Osteocyte (in vitro differentiated cells): ENCODE measurements around the gene PEX12. TPM values are rescaled to one million over a fixed set of nuclear protein-coding genes. Genes with fewer than 3 reads are reported as not detected.

Source experiments
- DNase-seq: peaks from one replicate; pipeline ENCODE4 v3.0.0; 2021; ENCODE audit warnings: mixed read lengths; ENCODE audit not compliant: unreplicated experiment; ENCODE audit errors: extremely low spot score
- H3K27ac Mint-ChIP-seq: one replicate; pipeline ENCODE4 v1.8.0; 2021; ENCODE audit warnings: mild to moderate bottlenecking, mixed read lengths; ENCODE audit not compliant: unreplicated experiment
- H3K27me3 Mint-ChIP-seq: one replicate; pipeline ENCODE4 v1.8.0; 2021; ENCODE audit warnings: mixed read lengths; ENCODE audit not compliant: unreplicated experiment
- H3K36me3 Mint-ChIP-seq: one replicate; pipeline ENCODE4 v1.8.0; 2021; ENCODE audit warnings: mixed read lengths; ENCODE audit not compliant: unreplicated experiment
- H3K4me1 Mint-ChIP-seq: one replicate; pipeline ENCODE4 v1.8.0; 2021; ENCODE audit warnings: mixed read lengths; ENCODE audit not compliant: unreplicated experiment
- H3K4me3 Mint-ChIP-seq: one replicate; pipeline ENCODE4 v1.8.0; 2021; ENCODE audit warnings: mild to moderate bottlenecking, moderate library complexity, mixed read lengths; ENCODE audit not compliant: unreplicated experiment
- H3K9me3 Mint-ChIP-seq: one replicate; pipeline ENCODE4 v1.8.0; 2021; ENCODE audit warnings: mixed read lengths; ENCODE audit not compliant: unreplicated experiment
- total RNA-seq: library from RNA; stranded (reverse); gene quantifications from 2 replicates; pipeline ENCODE4 v1.2.1, GENCODE V29; 2021
- TF ChIP-seq, protein P1 (sequence below): fragments of 200-600 bp; sonication (generic); IDR thresholded peaks from 2 replicates; pipeline ENCODE4 v1.5.0; 2021; ENCODE audit warnings: antibody characterized with exemption, mild to moderate bottlenecking, moderate library complexity

Gene PEX12
- total RNA-seq, 1 donor from 2014 or later, result 7.0 TPM

DNA sequence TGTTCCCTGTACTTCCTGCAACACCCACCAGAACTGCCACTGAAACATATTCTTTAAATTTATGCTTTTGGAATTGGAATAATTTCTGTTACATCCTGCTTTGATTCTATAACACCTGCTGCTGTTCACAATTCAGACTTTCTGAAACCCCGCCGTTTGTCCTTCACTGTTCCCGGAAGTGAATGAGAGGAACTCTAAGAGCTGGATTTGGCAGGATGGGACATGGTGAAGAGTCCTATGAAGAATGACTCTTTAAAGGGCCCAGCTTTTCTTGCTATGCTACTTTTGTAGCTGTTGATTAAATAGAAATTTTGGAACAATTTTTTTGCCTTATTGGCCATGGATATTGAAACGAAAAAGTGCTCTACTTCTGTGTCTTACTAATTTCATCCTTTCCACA is 17.7 kb upstream of the PEX12 start:
- H3K4me3 Mint-ChIP-seq, result no peak overlapping the region
- H3K27me3 Mint-ChIP-seq, result no peaks in the 10 kb centered on the region
- no peak overlapping the region for H3K27ac Mint-ChIP-seq
- no peaks in the 10 kb centered on the region for H3K9me3 Mint-ChIP-seq
- TF ChIP-seq, protein P1, sequence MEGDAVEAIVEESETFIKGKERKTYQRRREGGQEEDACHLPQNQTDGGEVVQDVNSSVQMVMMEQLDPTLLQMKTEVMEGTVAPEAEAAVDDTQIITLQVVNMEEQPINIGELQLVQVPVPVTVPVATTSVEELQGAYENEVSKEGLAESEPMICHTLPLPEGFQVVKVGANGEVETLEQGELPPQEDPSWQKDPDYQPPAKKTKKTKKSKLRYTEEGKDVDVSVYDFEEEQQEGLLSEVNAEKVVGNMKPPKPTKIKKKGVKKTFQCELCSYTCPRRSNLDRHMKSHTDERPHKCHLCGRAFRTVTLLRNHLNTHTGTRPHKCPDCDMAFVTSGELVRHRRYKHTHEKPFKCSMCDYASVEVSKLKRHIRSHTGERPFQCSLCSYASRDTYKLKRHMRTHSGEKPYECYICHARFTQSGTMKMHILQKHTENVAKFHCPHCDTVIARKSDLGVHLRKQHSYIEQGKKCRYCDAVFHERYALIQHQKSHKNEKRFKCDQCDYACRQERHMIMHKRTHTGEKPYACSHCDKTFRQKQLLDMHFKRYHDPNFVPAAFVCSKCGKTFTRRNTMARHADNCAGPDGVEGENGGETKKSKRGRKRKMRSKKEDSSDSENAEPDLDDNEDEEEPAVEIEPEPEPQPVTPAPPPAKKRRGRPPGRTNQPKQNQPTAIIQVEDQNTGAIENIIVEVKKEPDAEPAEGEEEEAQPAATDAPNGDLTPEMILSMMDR, result no peak
- no peak for DNase-seq
- peaks cover 17% of the 10 kb centered on the region for H3K4me1 Mint-ChIP-seq
- peaks cover 38% of the 10 kb centered on the region for H3K36me3 Mint-ChIP-seq

- H3K9me3 Mint-ChIP-seq, result no peaks in the 10 kb centered on the region
- peak overlapping the region; percentile 97 for H3K4me3 Mint-ChIP-seq
- H3K4me1 Mint-ChIP-seq, result peaks cover 42% of the 10 kb centered on the region
- H3K27me3 Mint-ChIP-seq, result peaks cover 13% of the 10 kb centered on the region
- DNase-seq, result no peak
- H3K36me3 Mint-ChIP-seq, result peaks cover 2% of the 10 kb centered on the region
- peak overlapping the region; percentile 99 for H3K27ac Mint-ChIP-seq
- TF ChIP-seq, protein P1, result no peak
Observed at GRCh38 chr17:35588196-35588920, 10.0 kb upstream of the PEX12 start.

- no peaks in the 10 kb centered on the region for H3K36me3 Mint-ChIP-seq
- peak; percentile 97 for DNase-seq
- peaks cover 35% of the 10 kb centered on the region for H3K4me1 Mint-ChIP-seq
- peaks cover 14% of the 10 kb centered on the region for H3K27me3 Mint-ChIP-seq
- H3K9me3 Mint-ChIP-seq, result no peaks in the 10 kb centered on the region
- TF ChIP-seq, protein P1, result no peak
- peak within 1 kb of the TSS; percentile 99 for H3K27ac Mint-ChIP-seq
- peak within 1 kb of the TSS; percentile 97 for H3K4me3 Mint-ChIP-seq
Observed at GRCh38 chr17:35587074-35587961, 8.9 kb upstream of the PEX12 start, which contains the start of gene AP2B1. Gene AP2B1, plus strand, starts transcription at chr17:35587322. Its CDS starts 6,709 bp downstream, at chr17:35594031.

DNA sequence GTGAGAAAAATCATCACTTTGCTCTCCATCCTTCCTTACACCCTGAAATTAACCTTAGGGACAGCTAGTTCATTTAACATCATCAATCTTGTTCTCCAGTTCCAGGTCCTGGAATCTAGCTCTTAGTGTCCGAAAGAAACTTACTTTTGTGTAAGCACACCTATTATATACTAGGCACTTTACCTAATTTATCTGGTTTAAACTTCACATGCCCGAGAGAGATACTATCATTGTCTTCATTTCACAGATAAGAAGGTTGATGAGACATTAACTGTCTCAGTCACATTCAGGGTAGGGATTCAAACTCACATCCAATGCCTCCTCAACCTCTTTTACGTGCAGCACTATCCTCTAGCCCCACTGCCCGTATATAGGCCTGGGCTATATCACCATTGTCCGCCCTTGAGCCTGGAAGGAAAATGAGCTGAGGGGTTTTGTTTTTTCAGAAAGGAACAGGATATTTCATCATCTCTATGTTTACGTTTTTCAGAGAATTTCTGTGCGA is 8.2 kb upstream of the PEX12 start:
- H3K4me1 Mint-ChIP-seq, result peaks cover 35% of the 10 kb centered on the region
- H3K27ac Mint-ChIP-seq, result peak overlapping the region; percentile 99
- peaks cover 16% of the 10 kb centered on the region for H3K27me3 Mint-ChIP-seq
- peak overlapping the region; percentile 97 for H3K4me3 Mint-ChIP-seq
- H3K36me3 Mint-ChIP-seq, result no peaks in the 10 kb centered on the region
- DNase-seq, result no peak
- TF ChIP-seq, protein P1, result no peak
- H3K9me3 Mint-ChIP-seq, result no peaks in the 10 kb centered on the region

DNA sequence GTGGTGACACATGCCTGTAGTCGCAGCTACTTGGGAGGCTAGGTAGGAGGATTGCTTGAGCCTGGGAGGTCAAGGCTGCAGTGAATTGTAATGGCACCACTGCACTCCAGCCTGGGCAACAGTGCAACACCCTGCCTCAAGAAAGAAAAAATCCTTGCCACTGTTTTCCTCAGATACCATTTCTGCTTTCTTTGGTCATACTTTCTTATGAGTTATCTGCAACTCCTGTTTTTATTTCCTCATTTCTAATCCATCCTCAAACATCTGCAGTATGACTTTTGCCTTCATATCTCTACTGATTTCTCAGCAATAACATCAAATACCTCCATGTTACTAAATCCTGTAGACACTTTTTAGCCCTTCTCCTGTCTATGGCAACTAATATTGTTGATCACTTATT is 5.7 kb upstream of the PEX12 start:
- Mint-ChIP-seq H3K27me3 (peaks cover 16% of the 10 kb centered on the region), H3K4me3 (no peak overlapping the region), H3K36me3 (no peaks in the 10 kb centered on the region), H3K27ac (no peak overlapping the region), H3K4me1 (peaks cover 27% of the 10 kb centered on the region), H3K9me3 (no peaks in the 10 kb centered on the region)
- no peak for DNase-seq
- TF ChIP-seq, protein P1, result no peak
